HCT116 (cell line): Measurements from ENCODE around the gene HRH2.

Source experiments
- ATF3 ChIP-seq: IDR thresholded peaks from 2 replicates; pipeline ENCODE4 v1.6.1; 2012
- CTCF ChIP-seq, 3 experiments: fragments of 200-600 bp in 1 of 3; sonication (generic) in 1 of 3; IDR thresholded peaks in 2 of 3; conservative IDR thresholded peaks in 1 of 3; 2 replicates each; pipeline ENCODE4 v1.5.1; 2012 to 2017; ENCODE audit warnings: low read depth in 2 of 3, low read length in 2 of 3, antibody characterized with exemption in 1 of 3, borderline replicate concordance in 1 of 3, control low read depth in 1 of 3, mild to moderate bottlenecking in 1 of 3, mixed read lengths in 1 of 3, mixed run types in 1 of 3, moderate library complexity in 1 of 3; ENCODE audit not compliant: insufficient read depth in 1 of 3
- EZH2 ChIP-seq: fragments of 200-600 bp; sonication (generic); IDR thresholded peaks from 2 replicates; pipeline ENCODE4 v1.6.1; 2017; ENCODE audit warnings: antibody characterized with exemption, mixed run types
- JUND ChIP-seq: IDR thresholded peaks from 2 replicates; pipeline ENCODE4 v1.6.1; 2012
- POLR2A ChIP-seq: IDR thresholded peaks from 2 replicates; pipeline ENCODE4 v1.7.0; 2011; ENCODE audit warnings: borderline replicate concordance; ENCODE audit not compliant: insufficient read depth, insufficient read length; ENCODE audit errors: extremely low read depth
- RAD21 ChIP-seq: IDR thresholded peaks from 2 replicates; pipeline ENCODE4 v1.6.1; 2012; ENCODE audit warnings: low read depth, mild to moderate bottlenecking
- TF ChIP-seq, protein P1 (sequence below): IDR thresholded peaks from 2 replicates; pipeline ENCODE4 v1.6.1; 2012; ENCODE audit warnings: low read depth

DNA sequence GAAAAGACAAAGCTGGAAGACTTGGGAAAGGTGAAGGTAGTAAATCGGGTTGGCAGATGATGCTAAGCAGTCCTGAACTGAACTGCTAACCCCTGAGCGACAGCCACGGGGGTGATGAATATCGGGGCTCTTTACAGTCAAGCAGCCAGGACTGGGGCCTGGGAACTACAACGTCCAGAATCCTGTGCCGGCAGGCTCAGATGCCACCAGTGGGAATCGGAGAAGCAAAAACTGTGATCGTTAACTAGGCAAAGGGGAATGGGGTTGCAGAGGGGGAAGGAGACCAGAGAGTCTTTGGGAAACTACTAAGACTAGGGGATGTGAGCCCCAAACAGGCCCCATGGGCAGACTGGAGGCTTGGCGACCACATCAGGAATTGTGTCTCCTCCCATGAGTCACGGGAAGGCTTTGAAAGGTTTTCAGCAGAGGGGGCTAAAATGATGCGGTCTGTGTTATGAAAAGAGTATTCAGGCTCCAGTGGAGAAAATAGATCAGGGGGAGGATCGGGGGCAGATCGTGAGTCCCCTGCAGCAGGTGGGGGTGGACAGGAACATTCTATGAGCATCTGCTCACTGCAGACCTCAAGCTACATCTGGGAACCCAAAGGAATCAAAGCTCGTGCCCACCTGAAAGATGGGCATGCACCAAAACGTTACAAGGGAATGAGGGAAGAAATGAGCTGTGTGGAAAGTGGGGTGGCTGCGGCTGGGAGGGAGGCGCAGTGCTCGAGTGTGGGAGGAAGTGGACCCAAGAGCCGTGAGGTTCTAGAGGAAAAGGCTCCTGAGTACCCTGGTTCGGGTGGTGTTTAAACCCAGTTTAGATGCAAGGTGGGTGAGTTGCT is 53.8 kb downstream of the HRH2 start:
- TF ChIP-seq CTCF (IDR thresholded peaks at IDR 0.05 in 2 of 3, conservative IDR thresholded peaks at IDR 0.05 in 1 of 3; ENCODE audit: borderline replicate concordance in 1 of 3, insufficient read depth in 1 of 3, low read depth in 2 of 3, low read length in 2 of 3) = no peak
- TF ChIP-seq POLR2A = no peak
- TF ChIP-seq JUND = no peak
- TF ChIP-seq RAD21 = no peak
- TF ChIP-seq EZH2 = no peak
- no peak for TF ChIP-seq ATF3
- TF ChIP-seq, protein P1, sequence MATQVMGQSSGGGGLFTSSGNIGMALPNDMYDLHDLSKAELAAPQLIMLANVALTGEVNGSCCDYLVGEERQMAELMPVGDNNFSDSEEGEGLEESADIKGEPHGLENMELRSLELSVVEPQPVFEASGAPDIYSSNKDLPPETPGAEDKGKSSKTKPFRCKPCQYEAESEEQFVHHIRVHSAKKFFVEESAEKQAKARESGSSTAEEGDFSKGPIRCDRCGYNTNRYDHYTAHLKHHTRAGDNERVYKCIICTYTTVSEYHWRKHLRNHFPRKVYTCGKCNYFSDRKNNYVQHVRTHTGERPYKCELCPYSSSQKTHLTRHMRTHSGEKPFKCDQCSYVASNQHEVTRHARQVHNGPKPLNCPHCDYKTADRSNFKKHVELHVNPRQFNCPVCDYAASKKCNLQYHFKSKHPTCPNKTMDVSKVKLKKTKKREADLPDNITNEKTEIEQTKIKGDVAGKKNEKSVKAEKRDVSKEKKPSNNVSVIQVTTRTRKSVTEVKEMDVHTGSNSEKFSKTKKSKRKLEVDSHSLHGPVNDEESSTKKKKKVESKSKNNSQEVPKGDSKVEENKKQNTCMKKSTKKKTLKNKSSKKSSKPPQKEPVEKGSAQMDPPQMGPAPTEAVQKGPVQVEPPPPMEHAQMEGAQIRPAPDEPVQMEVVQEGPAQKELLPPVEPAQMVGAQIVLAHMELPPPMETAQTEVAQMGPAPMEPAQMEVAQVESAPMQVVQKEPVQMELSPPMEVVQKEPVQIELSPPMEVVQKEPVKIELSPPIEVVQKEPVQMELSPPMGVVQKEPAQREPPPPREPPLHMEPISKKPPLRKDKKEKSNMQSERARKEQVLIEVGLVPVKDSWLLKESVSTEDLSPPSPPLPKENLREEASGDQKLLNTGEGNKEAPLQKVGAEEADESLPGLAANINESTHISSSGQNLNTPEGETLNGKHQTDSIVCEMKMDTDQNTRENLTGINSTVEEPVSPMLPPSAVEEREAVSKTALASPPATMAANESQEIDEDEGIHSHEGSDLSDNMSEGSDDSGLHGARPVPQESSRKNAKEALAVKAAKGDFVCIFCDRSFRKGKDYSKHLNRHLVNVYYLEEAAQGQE = no peak
